Right lobe of liver (tissue), 4 donors: ENCODE measurements around the gene NELL2.

ENCODE experiments used
- CTCF ChIP-seq, 4 donors: fragments of 200-600 bp in 3 of 4; fragments of 450-650 bp in 1 of 4; IDR thresholded peaks; one replicate each; pipeline versions ENCODE4 v1.5.1 to v1.8.0; 2016 to 2022; ENCODE audit warnings: antibody characterized with exemption in 4 of 4, mild to moderate bottlenecking in 2 of 4
- POLR2A ChIP-seq: fragments of 450-650 bp; IDR thresholded peaks from one replicate; pipeline ENCODE4 v1.6.1; 2017; ENCODE audit warnings: antibody characterized with exemption, mild to moderate bottlenecking
- donor health status: DM: no; HTN: no; CAD: no.
- donor health status: DM: no; HTN: no; CAD: no.
- donor health status: DM: no; HTN: yes; CAD: no.

- TF ChIP-seq CTCF (IDR thresholded peaks at IDR 0.05), result no peak
- no peak for TF ChIP-seq POLR2A
These were observed 36.3 kb downstream of the NELL2 start for GRCh38 chr12:44839785-44840184.
